22Rv1 (cell line): ENCODE data around the gene CRISP2.

Source experiments
- ZFX ChIP-seq: fragments of 450-650 bp; IDR thresholded peaks from 2 replicates; pipeline ENCODE4 v1.6.1; 2017; ENCODE audit warnings: antibody characterized with exemption, borderline replicate concordance
- TF ChIP-seq, protein P1 (sequence below): fragments of 450-650 bp; IDR thresholded peaks from 2 replicates; pipeline ENCODE4 v1.5.1; 2017; ENCODE audit warnings: mild to moderate bottlenecking

DNA sequence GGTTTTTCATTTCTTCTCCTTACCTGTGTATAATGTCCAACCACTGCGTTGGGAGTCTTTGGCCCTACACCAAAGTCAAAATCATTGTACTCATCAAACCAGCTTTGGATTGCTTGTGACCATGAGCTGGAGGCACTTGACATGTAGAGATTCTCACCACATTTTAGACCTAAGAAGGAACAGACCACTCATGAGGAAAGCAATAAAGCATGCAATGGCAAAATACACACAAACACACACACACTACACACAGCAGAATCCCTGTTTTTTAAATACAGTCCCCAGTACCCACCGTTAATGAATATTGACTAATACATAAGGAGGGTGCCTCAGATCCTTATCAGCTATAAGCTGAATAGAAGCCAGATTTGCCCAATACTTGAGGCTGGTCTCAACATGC lies 20.3 kb upstream of the CRISP2 start:
- TF ChIP-seq, protein P1, sequence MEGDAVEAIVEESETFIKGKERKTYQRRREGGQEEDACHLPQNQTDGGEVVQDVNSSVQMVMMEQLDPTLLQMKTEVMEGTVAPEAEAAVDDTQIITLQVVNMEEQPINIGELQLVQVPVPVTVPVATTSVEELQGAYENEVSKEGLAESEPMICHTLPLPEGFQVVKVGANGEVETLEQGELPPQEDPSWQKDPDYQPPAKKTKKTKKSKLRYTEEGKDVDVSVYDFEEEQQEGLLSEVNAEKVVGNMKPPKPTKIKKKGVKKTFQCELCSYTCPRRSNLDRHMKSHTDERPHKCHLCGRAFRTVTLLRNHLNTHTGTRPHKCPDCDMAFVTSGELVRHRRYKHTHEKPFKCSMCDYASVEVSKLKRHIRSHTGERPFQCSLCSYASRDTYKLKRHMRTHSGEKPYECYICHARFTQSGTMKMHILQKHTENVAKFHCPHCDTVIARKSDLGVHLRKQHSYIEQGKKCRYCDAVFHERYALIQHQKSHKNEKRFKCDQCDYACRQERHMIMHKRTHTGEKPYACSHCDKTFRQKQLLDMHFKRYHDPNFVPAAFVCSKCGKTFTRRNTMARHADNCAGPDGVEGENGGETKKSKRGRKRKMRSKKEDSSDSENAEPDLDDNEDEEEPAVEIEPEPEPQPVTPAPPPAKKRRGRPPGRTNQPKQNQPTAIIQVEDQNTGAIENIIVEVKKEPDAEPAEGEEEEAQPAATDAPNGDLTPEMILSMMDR: no peak
- no peak for TF ChIP-seq ZFX
